KMS-11 (cell line): ENCODE results near the gene DDAH1.

ENCODE experiments used
- H2AFZ ChIP-seq: fragments of 200-600 bp; sonication (generic); 2 replicates; pipeline ENCODE4 v1.6.1; 2016; ENCODE audit warnings: antibody characterized with exemption, mixed run types, low read depth
- H3K27ac ChIP-seq: fragments of 200-600 bp; sonication (generic); 2 replicates; pipeline ENCODE4 v1.6.1; 2016; ENCODE audit warnings: mild to moderate bottlenecking, mixed run types
- H3K27me3 ChIP-seq: fragments of 200-600 bp; sonication (generic); 2 replicates; pipeline ENCODE4 v1.6.1; 2017; ENCODE audit warnings: mild to moderate bottlenecking, low read depth, mixed run types, moderate library complexity; ENCODE audit not compliant: insufficient read depth
- H3K36me3 ChIP-seq: fragments of 200-600 bp; sonication (generic); 2 replicates; pipeline ENCODE4 v1.6.1; 2017; ENCODE audit warnings: mild to moderate bottlenecking, mixed run types; ENCODE audit not compliant: insufficient read depth
- H3K4me1 ChIP-seq: fragments of 200-600 bp; sonication (generic); 2 replicates; pipeline ENCODE4 v1.6.1; 2016; ENCODE audit warnings: mild to moderate bottlenecking, low read depth, mixed run types; ENCODE audit not compliant: poor library complexity, severe bottlenecking
- H3K4me2 ChIP-seq: fragments of 200-600 bp; sonication (generic); 2 replicates; pipeline ENCODE4 v1.7.0; 2016; ENCODE audit warnings: mild to moderate bottlenecking, mixed run types
- H3K4me3 ChIP-seq: fragments of 200-600 bp; sonication (generic); IDR thresholded peaks from 2 replicates; pipeline ENCODE4 v1.6.1; 2017; ENCODE audit warnings: low read depth, low read length, mixed read lengths; ENCODE audit not compliant: insufficient read depth
- H3K79me2 ChIP-seq: fragments of 200-600 bp; sonication (generic); 2 replicates; pipeline ENCODE4 v1.6.1; 2016; ENCODE audit warnings: low read depth, mixed run types; ENCODE audit not compliant: insufficient read depth
- H3K9ac ChIP-seq: fragments of 200-600 bp; sonication (generic); 2 replicates; pipeline ENCODE4 v1.6.1; 2016; ENCODE audit warnings: mild to moderate bottlenecking, mixed run types
- H4K20me1 ChIP-seq: fragments of 200-600 bp; sonication (generic); 2 replicates; pipeline ENCODE4 v1.6.1; 2016; ENCODE audit warnings: mild to moderate bottlenecking, mixed run types; ENCODE audit not compliant: insufficient read depth
- TF ChIP-seq, protein P1 (sequence below): fragments of 200-600 bp; sonication (generic); conservative IDR thresholded peaks from 2 replicates; pipeline ENCODE4 v1.6.1; 2017; ENCODE audit warnings: low read depth, mild to moderate bottlenecking, antibody characterized with exemption, low read length, moderate library complexity, mixed read lengths

Gene DDAH1

GRCh38 chr1:85394130-85394529 lies 70.8 kb downstream of the DDAH1 start:
- Histone ChIP-seq H3K4me2 (no peak overlapping the region), H2AFZ (no peak overlapping the region), H4K20me1 (no peaks in the 10 kb centered on the region), H3K27ac (no peak overlapping the region), H3K36me3 (no peaks in the 10 kb centered on the region), H3K4me3 (no peak overlapping the region), H3K9ac (no peak overlapping the region), H3K79me2 (no peaks in the 10 kb centered on the region), H3K27me3 (no peaks in the 10 kb centered on the region), H3K4me1 (no peaks in the 10 kb centered on the region)
- TF ChIP-seq, protein P1, sequence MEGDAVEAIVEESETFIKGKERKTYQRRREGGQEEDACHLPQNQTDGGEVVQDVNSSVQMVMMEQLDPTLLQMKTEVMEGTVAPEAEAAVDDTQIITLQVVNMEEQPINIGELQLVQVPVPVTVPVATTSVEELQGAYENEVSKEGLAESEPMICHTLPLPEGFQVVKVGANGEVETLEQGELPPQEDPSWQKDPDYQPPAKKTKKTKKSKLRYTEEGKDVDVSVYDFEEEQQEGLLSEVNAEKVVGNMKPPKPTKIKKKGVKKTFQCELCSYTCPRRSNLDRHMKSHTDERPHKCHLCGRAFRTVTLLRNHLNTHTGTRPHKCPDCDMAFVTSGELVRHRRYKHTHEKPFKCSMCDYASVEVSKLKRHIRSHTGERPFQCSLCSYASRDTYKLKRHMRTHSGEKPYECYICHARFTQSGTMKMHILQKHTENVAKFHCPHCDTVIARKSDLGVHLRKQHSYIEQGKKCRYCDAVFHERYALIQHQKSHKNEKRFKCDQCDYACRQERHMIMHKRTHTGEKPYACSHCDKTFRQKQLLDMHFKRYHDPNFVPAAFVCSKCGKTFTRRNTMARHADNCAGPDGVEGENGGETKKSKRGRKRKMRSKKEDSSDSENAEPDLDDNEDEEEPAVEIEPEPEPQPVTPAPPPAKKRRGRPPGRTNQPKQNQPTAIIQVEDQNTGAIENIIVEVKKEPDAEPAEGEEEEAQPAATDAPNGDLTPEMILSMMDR, result no peak

DNA sequence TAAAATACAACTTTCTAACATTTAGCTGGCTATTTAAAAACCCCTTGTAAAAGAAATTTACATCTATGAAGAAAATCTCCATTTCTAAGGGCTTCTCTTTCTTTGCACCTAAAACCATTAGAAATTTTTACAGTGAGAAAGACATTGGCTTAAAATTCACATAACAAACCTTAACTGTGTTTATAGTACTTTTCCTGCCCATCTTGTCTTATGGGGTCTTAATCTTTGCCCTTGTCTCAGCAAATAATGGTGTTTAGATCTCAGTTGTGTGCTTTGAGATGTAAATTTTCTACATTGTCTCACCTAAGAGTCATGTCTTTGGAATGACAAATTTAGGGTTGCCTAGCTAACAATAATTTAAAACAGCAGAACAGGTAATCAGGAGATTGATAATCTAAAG lies 71.5 kb downstream of the DDAH1 start:
- TF ChIP-seq, protein P1, result no peak
- Histone ChIP-seq H3K27me3 (no peaks in the 10 kb centered on the region), H2AFZ (no peak overlapping the region), H3K79me2 (no peaks in the 10 kb centered on the region), H3K27ac (no peak overlapping the region), H4K20me1 (no peaks in the 10 kb centered on the region), H3K4me3 (no peak overlapping the region), H3K4me1 (no peaks in the 10 kb centered on the region), H3K36me3 (no peaks in the 10 kb centered on the region), H3K9ac (no peak overlapping the region), H3K4me2 (no peak overlapping the region)

DNA sequence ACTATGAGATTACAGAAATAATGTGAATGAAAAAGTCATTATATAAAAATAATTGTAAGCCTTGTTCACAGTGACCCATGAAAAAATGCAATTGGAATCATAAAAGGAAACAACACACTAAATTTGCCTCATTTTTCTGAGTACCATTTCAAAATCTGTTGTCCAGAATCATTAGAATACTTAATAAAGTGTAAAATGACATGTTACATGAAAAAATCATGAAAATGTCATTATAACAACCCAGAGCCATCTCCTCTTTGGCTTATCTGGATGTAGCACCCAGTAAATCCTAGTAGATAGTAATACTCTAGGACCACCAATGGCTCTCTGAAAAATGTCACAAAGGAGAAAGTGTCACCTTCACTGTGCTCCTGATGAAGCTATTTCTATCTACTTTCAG lies 76.5 kb downstream of the DDAH1 start:
- H3K27ac ChIP-seq, result no peak overlapping the region
- H3K9ac ChIP-seq, result no peak overlapping the region
- H4K20me1 ChIP-seq, result no peaks in the 10 kb centered on the region
- no peak overlapping the region for H3K4me2 ChIP-seq
- H3K27me3 ChIP-seq, result no peaks in the 10 kb centered on the region
- H3K79me2 ChIP-seq, result no peaks in the 10 kb centered on the region
- H3K4me3 ChIP-seq, result no peak overlapping the region
- no peaks in the 10 kb centered on the region for H3K4me1 ChIP-seq
- no peaks in the 10 kb centered on the region for H3K36me3 ChIP-seq
- H2AFZ ChIP-seq, result no peak overlapping the region
- TF ChIP-seq, protein P1, result no peak

DNA sequence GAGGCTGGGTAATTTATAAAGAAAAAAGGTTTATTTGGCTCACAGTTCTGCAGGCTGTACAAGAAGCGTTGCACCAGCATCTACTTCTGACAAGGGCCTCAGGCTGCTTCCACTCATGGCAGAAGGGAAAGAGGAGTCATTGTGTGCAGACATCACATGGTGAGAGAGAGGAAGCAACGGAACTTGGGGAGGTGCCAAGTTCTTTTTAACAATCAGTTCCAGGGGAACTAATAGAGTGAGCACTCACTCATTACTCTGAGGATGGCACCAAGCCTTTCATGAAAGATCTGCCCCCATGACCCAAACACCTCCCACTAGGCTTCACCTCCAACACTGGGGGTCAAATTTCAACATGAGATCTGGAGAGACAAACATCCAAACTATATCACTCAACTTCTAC lies 77.2 kb downstream of the DDAH1 start:
- Histone ChIP-seq H3K27ac (no peak overlapping the region), H3K27me3 (no peaks in the 10 kb centered on the region), H2AFZ (no peak overlapping the region), H4K20me1 (no peaks in the 10 kb centered on the region), H3K4me3 (no peak overlapping the region), H3K4me2 (no peak overlapping the region), H3K36me3 (no peaks in the 10 kb centered on the region), H3K9ac (no peak overlapping the region), H3K79me2 (no peaks in the 10 kb centered on the region), H3K4me1 (no peaks in the 10 kb centered on the region)
- TF ChIP-seq, protein P1, result no peak
